Endothelial cell of umbilical vein (primary cell): ENCODE data around the gene PCNA. TPM values are rescaled to one million over a fixed set of nuclear protein-coding genes. Genes with fewer than 3 reads are reported as not detected.

Experiments
- BruUV-seq: library from RNA; stranded (reverse); fragments of 400-500 nt; replicated peaks from 2 replicates; lab custom pipeline; 2021; lab: Mats Ljungman, UMichigan
- CTCF ChIA-PET: fragments of 300-600, 350-600 bp; sonication (Branson Sonifier 250); formaldehyde crosslinking; loops from one replicate; lab custom pipeline; 2021; ENCODE audit warnings: antibody characterized with exemption, inconsistent platforms; lab: Charles Lee
- POLR2A ChIA-PET: fragments of 300-600, 350-600 bp; sonication (Branson Sonifier 250); formaldehyde crosslinking; loops from one replicate; lab custom pipeline; 2021; ENCODE audit warnings: antibody characterized with exemption, inconsistent platforms; lab: Charles Lee
- DNase-seq: peaks from one replicate; pipeline ENCODE4 v3.0.0-alpha.2; 2011; ENCODE audit warnings: low read depth, low spot score
- FAIRE-seq: peaks from 2 replicates; lab custom pipeline; 2011; peaks lifted over from hg19 to GRCh38; lab: Jason Lieb, UNC
- H2AFZ ChIP-seq: 2 replicates; pipeline ENCODE4 v1.6.0; 2012; ENCODE audit warnings: low read depth, low read length, control low read depth, inconsistent platforms
- H3K27ac ChIP-seq: 2 replicates; pipeline ENCODE4 v1.5.1; 2011; ENCODE audit warnings: low read depth, mild to moderate bottlenecking, control low read depth, low read length, moderate library complexity; ENCODE audit not compliant: insufficient read depth
- H3K27me3 ChIP-seq, 2 experiments: 2 replicates each; pipeline versions ENCODE4 v1.6.0 to v1.6.1; 2011; ENCODE audit warnings: low read length in 2 of 2, mixed read lengths in 1 of 2; ENCODE audit not compliant: control insufficient read depth in 2 of 2, insufficient read depth in 2 of 2
- H3K36me3 ChIP-seq, 2 experiments: 2 replicates in 1 of 2; 3 replicates in 1 of 2; pipeline ENCODE4 v1.5.1; 2011; ENCODE audit warnings: low read length in 2 of 2, mild to moderate bottlenecking in 1 of 2, moderate library complexity in 1 of 2; ENCODE audit not compliant: control insufficient read depth in 2 of 2, insufficient read depth in 2 of 2; ENCODE audit errors: extremely low read depth in 1 of 2
- H3K4me1 ChIP-seq: 3 replicates; pipeline ENCODE4 v1.5.1; 2011; ENCODE audit warnings: mild to moderate bottlenecking, low read length; ENCODE audit not compliant: control insufficient read depth, insufficient read depth; ENCODE audit errors: extremely low read depth
- H3K4me2 ChIP-seq: 2 replicates; pipeline ENCODE4 v1.6.1; 2011; ENCODE audit warnings: low read length, control low read depth, mixed read lengths; ENCODE audit not compliant: insufficient read depth
- H3K4me3 ChIP-seq, 3 experiments: fragments of 200-600 bp in 1 of 3; sonication (generic), shearing (Covaris generic) in 1 of 3; replicated peaks in 1 of 3; 2 replicates each; pipeline ENCODE4 v1.5.1; 2011 to 2016; ENCODE audit warnings: control low read depth in 3 of 3, low read length in 3 of 3, mild to moderate bottlenecking in 2 of 3, inconsistent platforms in 1 of 3, low read depth in 1 of 3, moderate library complexity in 1 of 3; ENCODE audit not compliant: insufficient read depth in 1 of 3
- H3K79me2 ChIP-seq: 2 replicates; pipeline ENCODE4 v1.6.0; 2012; ENCODE audit warnings: low read length, inconsistent platforms; ENCODE audit not compliant: control insufficient read depth, insufficient read depth
- H3K9ac ChIP-seq: replicated peaks from 2 replicates; pipeline ENCODE3; 2011; ENCODE audit warnings: low read length, control low read depth; ENCODE audit not compliant: insufficient read depth; ENCODE audit errors: extremely low read depth
- H3K9me1 ChIP-seq: replicated peaks from 3 replicates; pipeline ENCODE4 v1.6.0; 2011; ENCODE audit warnings: mild to moderate bottlenecking, low read length; ENCODE audit not compliant: control insufficient read depth, insufficient read depth; ENCODE audit errors: extremely low read depth
- H3K9me3 ChIP-seq: replicated peaks from 2 replicates; pipeline ENCODE4 v1.5.1; 2012; ENCODE audit warnings: low read length, inconsistent platforms; ENCODE audit not compliant: control insufficient read depth, insufficient read depth
- H4K20me1 ChIP-seq: replicated peaks from 2 replicates; pipeline ENCODE3; 2011; ENCODE audit warnings: mild to moderate bottlenecking, low read length; ENCODE audit not compliant: control insufficient read depth, insufficient read depth; ENCODE audit errors: extremely low read depth
- CTCF ChIP-seq, 2 donors: IDR thresholded peaks; 1 replicate in 1 of 2; 2 replicates in 1 of 2; pipeline ENCODE4 v1.5.1; 2011; ENCODE audit warnings: low read length in 2 of 2, mild to moderate bottlenecking in 2 of 2, moderate library complexity in 2 of 2, control low read depth in 1 of 2, inconsistent platforms in 1 of 2, low read depth in 1 of 2; ENCODE audit not compliant: insufficient read depth in 1 of 2; ENCODE audit errors: extremely low read depth in 1 of 2
- EZH2 ChIP-seq: IDR thresholded peaks from 2 replicates; pipeline ENCODE4 v1.6.1; 2012; ENCODE audit warnings: borderline replicate concordance, low read depth, mild to moderate bottlenecking, moderate library complexity, low read length, inconsistent platforms; ENCODE audit not compliant: severe bottlenecking
- FOS ChIP-seq: IDR thresholded peaks from 2 replicates; pipeline ENCODE4 v1.6.1; 2011; ENCODE audit warnings: mild to moderate bottlenecking, low read length, moderate library complexity, borderline replicate concordance; ENCODE audit not compliant: insufficient read depth
- GATA2 ChIP-seq: IDR thresholded peaks from 2 replicates; pipeline ENCODE4 v1.7.0; 2011; ENCODE audit warnings: low read depth, mild to moderate bottlenecking, moderate library complexity, mixed read lengths, low read length; ENCODE audit not compliant: insufficient read length, insufficient read depth
- JUN ChIP-seq: IDR thresholded peaks from 2 replicates; pipeline ENCODE4 v1.6.1; 2011; ENCODE audit warnings: borderline replicate concordance, low read depth; ENCODE audit not compliant: insufficient read length, insufficient read depth
- MAX ChIP-seq: IDR thresholded peaks from 2 replicates; pipeline ENCODE4 v1.6.1; 2011; ENCODE audit not compliant: insufficient read depth, insufficient read length
- MYC ChIP-seq: IDR thresholded peaks from one replicate; pipeline ENCODE4 v1.6.1; 2011; ENCODE audit warnings: mild to moderate bottlenecking, low read depth, low read length
- POLR2A ChIP-seq: IDR thresholded peaks from 2 replicates; pipeline ENCODE4 v1.6.1; 2012; ENCODE audit warnings: low read depth, mild to moderate bottlenecking, control low read depth, low read length
- POLR2AphosphoS5 ChIP-seq: IDR thresholded peaks from 2 replicates; pipeline ENCODE4 v1.6.1; 2012; ENCODE audit warnings: low read depth, mild to moderate bottlenecking, control low read depth, low read length, moderate library complexity; ENCODE audit not compliant: insufficient read depth
- dilution Hi-C: fragments of 300-500 bp; cut with MboI; formaldehyde crosslinking; loops from one replicate; pipeline ENCODE4 v1.15.0; 2019; ENCODE audit warnings: low sequenced_read_pairs; ENCODE audit not compliant: extremely low pct_ligation_motif_present
- intact Hi-C: fragments of 100-400 bp; cut with micrococcal nuclease; formaldehyde crosslinking; loops from one replicate; pipeline ENCODE4 v1.10.0; 2022
- polyA plus RNA-seq, 4 experiments: library from polyadenylated mRNA; depleted of rRNA in 3 of 4; stranded (reverse) in 3 of 4; unstranded in 1 of 4; fragments of >200 nt; gene quantifications; 2 replicates each; pipeline versions ENCODE4 v1.2.1 to v1.2.3, GENCODE V29; 2011 to 2012; ENCODE audit warnings: missing spikeins in 1 of 4
- total RNA-seq: library from RNA; stranded (reverse); gene quantifications from 2 replicates; pipeline ENCODE4 v1.2.3, GENCODE V29; 2021

Gene PCNA
- total and polyA plus RNA-seq, 2 donors (not counting 3 experiments of a cell fraction or from before 2014, with no cell fraction given), result 175 to 295 TPM

- ChIA-PET POLR2A (no interaction called here), CTCF (interaction anchor here (1.1 to 1.7 kb wide), 3 partner anchors 21 to 39 kb away, joined by 3 to 5 read pairs (median 4); partner anchors contain the start of gene PCNA)
- Histone ChIP-seq H3K4me2 (no peak overlapping the region), H3K9me1 (no peaks in the 10 kb centered on the region), H3K36me3 (no peaks in the 10 kb centered on the region), H3K27me3 (no peaks in the 10 kb centered on the region), H3K79me2 (no peaks in the 10 kb centered on the region), H3K27ac (no peak overlapping the region), H3K9ac (no peak overlapping the region), H3K9me3 (no peaks in the 10 kb centered on the region), H3K4me1 (peaks cover 9% of the 10 kb centered on the region), H2AFZ (no peak overlapping the region), H4K20me1 (no peaks in the 10 kb centered on the region), H3K4me3 (no peak overlapping the region)
- DNase-seq, result no peak
- dilution Hi-C loops, result no loop called here
- BruUV-seq, result no TSS peak
- intact Hi-C loops, result no loop called here
- no peak for FAIRE-seq
- TF ChIP-seq JUN (no peak), CTCF (IDR thresholded peaks at IDR 0.05; ENCODE audit: extremely low read depth in 1 of 2, insufficient read depth in 1 of 2, low read depth in 1 of 2, low read length in 2 of 2) (no peak), MYC (no peak), MAX (no peak), POLR2A (no peak), GATA2 (no peak), POLR2AphosphoS5 (no peak), EZH2 (no peak), FOS (no peak)
Observed at GRCh38 chr20:5080384-5080877, 39.3 kb downstream of the PCNA start.
